CD1c-positive myeloid dendritic cell (primary cell): ENCODE results near the gene RAB1A.

Experiments
- DNase-seq: peaks from one replicate; pipeline ENCODE4 v3.0.0-alpha.2; 2016; ENCODE audit errors: extremely low spot score

RAB1A gene

DNA sequence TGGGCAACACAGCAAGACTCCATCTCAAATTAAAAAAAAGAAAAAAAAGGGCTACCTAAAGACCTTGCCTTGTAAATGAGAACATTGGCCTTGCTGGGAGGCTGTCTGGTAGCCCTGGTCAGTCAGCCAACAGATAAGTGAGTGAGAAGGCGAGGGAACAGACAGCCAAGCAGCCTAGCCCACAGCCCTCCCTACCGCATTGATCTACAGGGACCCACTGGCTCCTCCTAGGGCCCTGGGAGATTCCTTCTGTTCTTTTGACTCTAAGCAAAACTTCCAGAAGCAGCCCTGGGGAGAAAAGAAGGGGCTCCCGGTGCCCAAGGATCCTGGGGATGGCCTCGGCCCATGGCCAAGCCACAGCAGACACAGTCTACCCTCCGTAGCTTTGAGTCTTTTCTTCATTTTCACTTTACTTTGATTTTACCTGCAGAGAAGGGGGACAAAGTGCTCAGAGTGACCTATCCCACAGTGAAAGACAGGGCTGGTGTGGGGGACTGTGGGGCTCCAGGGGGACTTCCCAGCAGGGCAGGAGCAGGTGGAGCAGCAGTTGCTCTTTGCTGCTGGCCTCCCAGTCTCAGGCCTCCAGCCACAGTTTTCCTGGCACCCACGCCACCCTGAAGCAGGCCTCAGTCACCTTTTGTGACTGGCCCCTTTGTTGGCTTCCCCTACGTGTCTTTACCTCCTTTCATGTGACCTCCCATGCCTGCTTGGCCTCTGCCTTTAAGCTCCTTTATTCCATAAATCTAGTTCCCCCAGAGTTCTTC is 68.6 kb downstream of the RAB1A start:
- no peak for DNase-seq

DNA sequence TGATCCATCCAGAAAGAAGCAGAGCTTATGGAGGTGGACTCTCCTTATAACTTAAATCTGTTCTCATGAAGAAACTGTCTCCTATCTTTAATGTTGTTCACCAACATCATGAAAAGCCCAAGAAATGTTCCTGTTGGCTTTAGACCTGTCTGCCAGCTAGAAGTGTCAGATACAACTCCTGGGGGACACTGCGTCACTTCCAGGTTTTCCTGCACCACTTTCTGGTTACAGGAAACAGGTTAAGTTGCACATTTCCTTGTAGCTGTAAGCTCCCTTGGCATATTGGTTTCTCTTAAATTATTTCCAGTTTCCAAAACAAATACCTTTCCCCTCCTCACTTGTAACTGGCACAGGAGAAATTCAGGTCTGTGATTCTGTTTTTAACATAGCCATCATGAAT is 70.8 kb downstream of the RAB1A start:
- DNase-seq: no peak

DNA sequence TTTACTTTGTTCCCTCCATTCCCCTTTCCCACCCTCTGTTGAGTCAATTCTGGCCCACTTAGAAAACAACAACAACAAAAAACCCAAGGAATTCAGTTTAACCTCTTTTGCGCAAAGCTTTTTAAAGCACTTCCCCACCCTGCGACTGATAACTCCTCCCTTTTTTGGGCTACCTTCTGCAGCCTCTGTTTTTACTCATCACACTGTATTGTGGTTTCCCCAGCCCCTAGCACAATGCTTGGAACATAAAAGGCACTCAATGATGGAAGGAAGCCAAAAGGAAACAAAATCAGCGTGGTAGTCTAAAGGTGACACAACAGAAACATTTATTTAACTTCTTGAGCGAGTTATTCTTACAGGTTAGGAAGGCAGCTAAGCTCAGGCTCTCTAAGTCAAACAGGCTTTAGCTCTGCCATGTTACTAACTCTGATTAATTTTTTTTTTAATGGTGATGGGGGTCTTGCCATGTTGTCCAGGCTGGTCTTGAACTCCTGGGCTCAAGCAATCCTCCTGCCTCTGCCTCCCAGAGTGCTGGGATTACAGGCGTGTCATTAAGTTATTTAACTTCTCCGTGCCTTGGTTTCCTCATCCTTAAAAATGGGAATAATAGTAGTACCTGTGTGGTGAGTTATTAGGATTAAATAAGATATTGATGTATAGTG is 72.4 kb downstream of the RAB1A start:
- peak; percentile 71 for DNase-seq

DNA sequence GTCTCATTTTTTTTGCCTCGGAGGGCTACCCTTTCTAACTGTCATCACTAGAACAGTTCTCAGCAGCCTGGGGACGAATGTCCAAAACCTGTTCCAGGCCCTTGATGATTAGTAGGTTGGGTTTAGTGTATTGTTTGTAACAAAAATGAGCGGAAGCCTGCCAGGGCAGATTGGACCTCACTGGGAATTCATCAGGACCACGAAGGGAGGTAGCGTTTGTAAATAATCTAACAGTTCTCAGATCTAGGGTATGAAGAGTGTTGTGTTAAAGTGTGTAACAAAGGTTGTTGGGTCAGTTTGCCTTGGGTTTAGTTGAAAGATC is 72.9 kb downstream of the RAB1A start:
- no peak for DNase-seq

DNA sequence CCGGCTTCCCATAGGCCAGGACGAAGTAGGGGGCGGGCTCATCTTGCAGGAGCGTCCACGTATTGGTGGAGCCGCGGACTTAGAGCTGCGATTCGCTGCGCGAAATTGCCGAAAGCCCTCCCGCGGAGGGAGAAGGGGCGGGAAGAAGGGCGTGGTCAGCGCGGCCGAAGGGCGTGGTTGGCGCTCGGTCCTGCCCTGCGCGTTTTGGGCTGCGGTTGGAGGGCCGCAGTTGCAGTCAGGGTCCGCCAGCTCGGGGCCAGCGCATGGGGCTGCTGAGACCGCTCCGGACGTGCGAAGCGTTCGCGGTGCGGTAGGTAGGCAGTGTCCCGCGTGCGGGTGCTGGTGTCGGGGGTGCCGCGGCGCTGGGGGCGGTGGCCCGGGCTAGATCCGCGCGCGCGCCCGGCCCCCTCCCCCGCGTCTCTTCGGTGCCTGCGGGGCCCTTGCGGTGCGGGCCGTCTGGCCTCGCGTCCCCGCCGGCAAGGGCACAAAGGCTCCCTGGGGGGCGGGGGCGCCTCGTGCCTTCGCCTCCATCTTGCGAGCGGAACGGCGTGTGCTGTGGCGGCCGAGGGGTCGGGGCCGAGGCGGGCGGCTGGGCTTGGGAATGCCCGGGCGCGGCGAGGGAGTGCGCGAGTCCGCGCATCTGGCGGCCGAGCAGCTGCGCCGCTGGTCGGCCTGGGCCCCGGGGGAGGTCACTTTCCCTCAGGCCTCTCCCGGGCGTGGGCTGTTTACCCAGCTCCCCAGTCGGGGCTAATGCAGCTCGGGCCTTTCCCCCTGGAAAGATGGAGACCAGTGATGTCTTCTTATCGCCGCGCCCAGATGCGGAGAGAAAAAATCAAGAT is 73.5 kb downstream of the RAB1A start, which contains the start of gene CEP68:
CEP68 (plus strand) TSS at position 202 of the 839 bp plus-strand sequence. CDS start 13,029 bp downstream, outside the sequence.
- peak; percentile 98 for DNase-seq

DNA sequence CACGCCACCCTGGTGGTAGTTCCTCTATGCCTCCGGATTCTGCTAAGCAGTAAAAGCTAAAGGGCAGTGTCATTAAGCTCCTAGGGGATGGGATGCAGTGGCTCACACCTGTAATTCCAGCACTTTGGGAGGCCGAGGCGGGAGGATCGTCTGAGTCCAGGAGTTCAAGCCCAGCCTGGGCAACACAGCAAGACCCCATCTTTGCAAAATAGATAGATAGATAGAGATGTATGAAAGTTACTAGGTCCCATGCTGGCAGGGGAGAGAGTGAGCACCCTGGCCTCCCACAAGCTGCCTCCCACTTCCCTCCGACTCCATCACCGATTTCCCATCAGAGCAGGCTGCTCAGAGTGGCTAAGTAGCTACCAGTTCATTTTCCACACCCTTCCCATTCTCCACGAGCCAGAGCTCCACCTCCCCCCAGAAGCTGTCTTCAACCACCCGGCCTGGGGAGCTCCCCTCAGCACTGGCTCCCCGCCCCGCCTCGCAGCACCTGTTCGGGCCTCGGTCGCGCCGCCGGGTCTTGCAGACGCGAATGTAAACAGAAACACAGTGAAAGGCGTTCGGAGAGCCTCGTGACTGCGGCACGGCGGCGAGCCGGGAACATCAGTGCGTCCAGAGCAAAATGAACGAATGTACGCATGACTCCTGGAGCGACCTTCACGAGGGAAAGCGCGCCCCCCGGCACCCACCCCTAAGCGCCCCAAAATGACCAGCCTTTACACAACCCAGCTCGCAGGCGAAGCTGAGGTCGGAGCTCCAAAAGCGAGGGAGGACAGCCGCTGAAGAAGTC is 74.3 kb downstream of the RAB1A start:
- peak; percentile 66 for DNase-seq

DNA sequence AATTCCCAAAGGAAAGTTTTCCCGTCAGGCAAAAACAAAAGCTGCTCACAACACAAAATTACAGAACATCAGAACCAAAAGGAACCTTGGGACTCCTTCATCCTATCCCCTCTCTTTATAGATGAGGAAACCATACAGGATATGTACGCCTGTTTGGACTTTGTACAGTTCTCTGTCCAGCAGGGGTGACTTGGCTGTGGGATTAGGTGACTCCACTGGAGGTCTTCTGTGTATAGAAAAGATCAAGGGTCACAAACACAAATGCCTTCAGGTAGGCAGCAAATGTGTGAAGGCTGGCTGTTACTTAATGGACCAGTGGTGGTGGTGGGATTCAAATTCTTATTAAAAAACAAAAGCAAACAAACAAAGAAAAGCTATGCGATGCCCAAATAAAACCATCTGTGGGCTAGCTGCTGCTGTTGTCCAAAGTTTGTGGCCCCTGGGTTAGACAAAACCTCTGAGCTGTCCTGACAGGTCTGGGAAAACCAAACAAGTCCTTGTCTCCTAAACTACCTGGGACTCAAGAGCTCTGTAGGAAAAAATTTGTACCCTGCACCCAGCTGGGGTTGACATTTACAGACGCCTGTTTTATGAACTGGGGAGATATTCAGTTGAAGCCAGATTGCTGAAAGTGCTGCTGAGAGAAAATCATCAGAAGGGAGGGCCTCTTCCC is 75.0 kb downstream of the RAB1A start:
- DNase-seq: no peak

DNA sequence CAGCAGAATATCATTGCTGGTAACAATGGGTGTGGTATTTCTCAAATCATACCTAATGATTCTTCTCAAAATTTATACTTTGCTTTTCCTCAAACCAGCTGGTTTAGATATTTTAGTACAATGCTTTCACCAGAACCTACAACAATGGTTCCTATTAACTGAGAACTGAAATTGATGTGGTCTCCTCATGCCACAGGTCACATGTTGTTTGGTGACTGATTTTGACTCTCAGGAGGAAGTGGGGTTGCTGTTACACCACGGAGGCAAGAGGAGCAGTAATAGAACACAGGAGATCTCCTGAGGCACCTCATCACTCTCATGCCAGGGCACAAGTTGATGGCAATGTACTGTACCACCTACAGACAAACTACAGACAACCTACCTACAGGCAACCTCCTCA is 76.7 kb downstream of the RAB1A start:
- peak; percentile 91 for DNase-seq

DNA sequence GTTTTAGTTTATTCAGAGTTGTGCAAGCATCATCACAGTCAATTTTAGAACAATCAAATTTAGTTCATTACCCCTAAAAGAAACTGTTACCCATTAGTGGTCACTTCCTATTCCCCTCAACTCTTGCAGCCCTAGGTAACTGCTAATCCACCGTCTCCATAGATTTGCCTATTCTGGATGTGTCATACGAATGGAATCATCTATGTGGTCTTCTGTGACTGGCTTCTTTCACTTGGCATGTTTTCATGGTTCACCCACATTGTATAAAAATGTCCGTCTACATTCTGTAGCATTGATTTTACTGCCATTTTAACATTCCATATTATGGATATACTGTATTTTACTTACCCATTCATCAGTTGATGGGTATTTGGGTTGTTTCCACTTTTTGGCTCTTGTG is 79.0 kb downstream of the RAB1A start:
- DNase-seq: no peak

DNA sequence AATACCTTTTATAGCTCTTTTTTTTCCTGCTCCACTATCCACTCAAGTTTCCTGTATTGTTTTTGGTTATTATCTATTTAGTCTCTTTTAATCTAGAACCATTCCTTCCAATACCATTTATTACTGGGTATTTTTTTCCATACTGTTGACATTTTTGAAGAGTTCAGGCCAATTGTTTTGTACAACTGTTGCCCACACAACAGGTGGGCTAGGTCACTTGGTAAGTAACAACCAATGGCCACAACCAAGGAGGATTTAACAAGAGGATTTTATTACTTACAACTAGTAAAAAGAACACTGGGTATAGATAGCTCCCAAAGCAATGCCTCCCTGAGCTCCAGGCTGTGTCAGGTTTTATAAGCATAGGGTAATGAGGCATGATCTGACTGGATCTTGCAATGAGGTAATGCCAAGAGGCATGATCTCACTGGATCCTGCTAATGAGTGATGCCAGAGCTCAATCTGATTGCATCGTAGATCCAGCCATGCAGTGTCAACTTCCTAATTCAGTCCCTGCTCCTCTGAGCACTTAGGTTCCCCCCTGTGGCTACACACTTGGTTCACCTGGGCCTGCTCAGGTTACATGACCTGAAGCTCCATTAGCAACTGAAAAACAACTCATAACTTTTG is 80.8 kb downstream of the RAB1A start:
- no peak for DNase-seq

DNA sequence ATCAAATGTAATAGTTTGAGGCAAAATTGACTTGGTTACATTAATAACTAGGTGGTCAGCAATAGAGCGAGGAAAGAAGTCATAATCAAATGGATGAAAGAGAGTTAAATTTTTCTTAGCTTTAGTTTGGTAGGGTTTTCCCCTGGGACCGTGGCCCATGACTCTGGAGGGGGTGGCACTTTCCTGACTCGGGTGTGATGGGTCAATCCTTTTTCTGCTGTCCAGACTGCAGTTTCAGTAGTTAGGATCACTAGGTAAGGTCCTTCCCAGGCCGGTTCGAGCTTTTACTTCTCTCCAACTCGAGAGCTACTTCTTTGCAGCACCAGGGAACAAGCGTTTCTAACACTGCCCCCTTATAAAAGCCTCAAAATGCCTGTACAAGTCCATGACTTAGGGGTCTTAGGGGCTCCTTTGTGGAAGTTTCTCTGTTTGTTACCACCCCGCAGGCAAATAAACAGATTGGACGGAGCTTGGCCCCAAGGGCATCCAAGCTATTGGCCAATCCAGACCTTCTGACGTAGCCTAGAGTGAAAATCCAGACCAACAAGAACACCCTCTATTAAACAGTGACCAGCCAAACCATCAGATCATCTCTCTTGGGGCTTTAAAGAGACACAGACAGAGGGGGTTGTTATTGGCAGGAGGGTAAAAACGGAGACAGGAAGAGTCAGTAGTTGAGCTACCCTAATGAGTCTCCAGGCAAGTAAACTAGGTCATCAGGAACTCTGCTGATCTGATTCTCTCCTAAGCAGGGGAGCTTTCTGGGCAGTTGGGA is 83.1 kb downstream of the RAB1A start:
- no peak for DNase-seq

DNA sequence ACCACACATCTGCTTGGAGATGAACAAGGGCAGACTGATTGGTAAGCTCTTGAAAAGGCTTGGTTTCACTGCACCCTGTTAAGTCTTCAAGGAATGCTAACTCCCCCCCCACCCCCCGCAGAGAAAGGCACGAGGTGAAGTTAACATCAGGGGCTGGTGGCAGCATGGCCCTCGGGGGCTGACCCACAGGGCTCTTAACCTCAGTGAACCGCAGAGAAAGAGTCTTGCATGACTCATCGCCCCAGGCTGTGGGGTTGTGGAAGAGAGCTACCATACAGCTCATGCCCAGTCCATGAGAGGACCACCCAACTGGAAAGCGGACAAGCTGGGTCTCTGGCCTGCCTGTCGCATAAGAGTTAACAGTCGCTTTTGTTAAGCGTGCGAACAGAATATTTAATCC is 84.3 kb downstream of the RAB1A start:
- no peak for DNase-seq

DNA sequence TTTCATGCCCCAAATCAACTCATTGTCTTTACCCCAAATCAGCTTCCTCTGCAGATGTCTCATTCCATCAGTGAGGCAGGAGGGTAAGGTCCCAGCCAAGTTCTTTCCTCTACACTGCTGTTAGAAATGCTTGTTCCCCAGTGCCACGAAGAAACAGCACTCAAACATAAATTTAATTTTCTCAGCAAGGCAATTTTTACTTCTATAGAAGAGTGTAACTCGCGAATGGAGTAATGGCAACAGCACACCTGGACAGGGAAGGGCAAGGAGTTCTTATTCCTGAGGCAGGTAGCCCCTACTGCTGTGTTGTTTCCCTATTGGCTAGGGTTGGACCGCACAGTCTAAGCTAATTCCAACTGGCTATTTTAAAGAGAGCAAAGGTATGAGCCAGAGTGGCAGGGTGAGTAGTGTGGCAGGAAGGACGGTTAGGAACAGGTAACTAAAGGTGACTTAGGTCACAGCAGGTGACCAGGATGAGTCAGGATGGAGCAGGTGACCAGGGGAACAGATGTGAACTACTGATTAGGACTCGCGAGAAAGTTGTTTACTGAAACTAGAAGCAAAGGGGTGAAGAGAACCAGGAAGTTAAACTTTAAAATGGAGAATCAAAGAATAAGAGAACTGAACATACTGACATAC is 85.7 kb downstream of the RAB1A start:
- DNase-seq: no peak

DNA sequence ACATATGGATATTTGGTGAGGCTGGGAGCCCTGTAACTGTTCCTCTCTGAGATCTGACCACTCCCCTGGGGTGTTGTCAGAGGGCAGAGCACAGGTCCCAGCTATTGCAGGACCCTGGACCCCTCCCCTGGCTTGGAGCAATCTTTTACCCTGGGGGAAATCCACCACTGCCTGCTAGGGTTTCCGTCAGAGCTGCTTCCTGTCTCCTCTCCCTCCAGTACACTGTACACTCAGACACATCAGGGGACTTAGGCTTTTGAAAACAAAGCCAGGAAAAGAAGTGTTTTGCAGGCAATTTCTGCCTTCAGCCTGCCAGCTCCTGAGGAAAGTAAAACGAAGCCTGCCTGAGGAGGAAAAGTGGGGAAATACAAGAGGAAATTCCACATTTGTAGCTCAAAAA is 86.9 kb downstream of the RAB1A start:
- no peak for DNase-seq

DNA sequence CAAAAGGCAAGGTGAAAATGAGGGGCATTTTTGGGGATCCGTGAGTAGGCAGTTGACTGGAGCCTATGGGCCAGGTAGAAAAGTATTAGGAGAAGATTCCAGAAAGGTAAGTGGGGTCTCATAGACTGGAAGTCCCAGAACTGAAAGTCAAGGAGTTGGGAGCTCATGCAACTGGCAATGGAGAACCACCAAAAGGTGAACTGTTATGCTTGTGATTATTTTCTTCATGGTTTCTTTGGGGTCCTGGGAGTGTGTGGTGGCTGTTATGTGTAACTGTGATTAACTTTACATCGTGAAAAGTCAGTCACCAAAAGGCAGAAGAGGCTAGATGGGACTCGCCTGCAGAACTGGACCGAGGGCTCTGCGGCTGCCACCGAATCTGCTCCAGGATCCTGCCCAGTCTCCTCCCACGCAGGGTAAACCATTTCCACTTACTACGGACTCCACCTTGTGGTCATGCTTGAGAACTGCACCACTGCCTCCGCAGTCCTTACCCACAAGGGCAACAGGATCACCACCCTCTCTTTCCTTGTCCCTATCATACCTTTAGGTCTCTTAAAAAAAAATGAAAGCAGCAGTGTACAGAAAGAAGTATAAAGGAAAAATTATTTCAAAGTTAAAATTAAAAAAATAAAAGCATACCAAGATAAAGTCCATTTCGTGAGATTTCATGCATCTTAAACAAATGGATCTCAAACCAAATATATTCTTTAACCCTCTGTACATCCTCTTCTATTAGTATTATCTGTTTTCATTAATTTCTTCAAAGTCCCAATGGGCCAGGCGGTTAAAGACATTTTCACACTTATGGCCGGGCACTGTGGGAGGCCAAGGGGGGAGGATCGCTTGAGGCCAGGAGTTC is 89.3 kb downstream of the RAB1A start:
- DNase-seq: peak; percentile 92

DNA sequence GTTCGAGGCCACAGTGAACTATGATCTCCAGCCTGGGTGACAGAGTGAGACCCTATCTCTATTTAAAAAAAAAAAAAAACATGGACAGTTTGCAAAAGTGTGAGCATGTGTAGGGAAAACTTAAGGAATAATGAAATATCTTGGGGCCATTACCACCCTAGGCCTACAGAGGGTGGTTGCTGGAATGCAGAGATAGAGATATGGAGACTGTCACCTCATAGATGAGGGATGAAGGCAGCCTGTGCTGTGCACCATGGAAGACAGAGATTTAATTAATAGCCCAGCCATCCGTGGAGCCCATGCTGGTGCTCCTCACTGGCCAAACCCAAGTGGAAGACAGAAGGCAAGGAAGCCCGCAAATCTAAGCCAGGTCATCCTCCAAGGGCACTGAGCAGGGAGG is 90.3 kb downstream of the RAB1A start:
- DNase-seq: no peak

DNA sequence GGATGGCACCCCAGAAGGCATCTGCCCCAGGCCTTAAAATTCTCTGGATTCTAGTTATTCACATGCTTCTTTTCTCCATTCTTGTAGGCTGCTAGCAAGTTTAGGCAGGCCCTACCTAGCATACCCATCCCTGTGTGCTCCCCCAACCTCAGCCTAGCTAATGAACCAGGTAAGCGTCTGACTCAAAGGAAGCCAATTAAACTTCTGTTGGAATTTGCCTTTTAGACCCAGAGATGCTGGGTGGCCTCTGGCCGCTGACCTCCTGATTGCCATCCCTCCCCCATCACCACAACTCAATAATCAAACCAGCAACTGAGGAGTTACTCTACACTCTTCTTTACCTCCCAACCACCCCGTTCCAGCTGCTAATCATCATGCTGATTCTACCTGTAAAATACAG is 92.7 kb downstream of the RAB1A start:
- DNase-seq: no peak
